HG03135 (cell line): Measurements from ENCODE around the gene D2HGDH.
"Not testable (repeated sequence)": the region's sequence is repeated elsewhere in the genome, so short reads cannot be mapped to it uniquely, and the experiment has no call there.

ENCODE experiments used
- ATAC-seq: cut with Tn5 transposase; IDR thresholded peaks from one replicate; pipeline ENCODE4 v1.9.1; 2021; ENCODE audit warnings: mild to moderate bottlenecking, moderate library complexity; ENCODE audit not compliant: unreplicated experiment

D2HGDH gene

GRCh38 chr2:241748468-241749256 is 14.2 kb downstream of the D2HGDH start:
- no peak for ATAC-seq

GRCh38 chr2:241750076-241750840 is 15.8 kb downstream of the D2HGDH start:
- ATAC-seq, result no peak

GRCh38 chr2:241751152-241751551 is 16.7 kb downstream of the D2HGDH start:
- no peak for ATAC-seq

- no peak for ATAC-seq
Observed at GRCh38 chr2:241751776-241752175, 17.3 kb downstream of the D2HGDH start.

DNA sequence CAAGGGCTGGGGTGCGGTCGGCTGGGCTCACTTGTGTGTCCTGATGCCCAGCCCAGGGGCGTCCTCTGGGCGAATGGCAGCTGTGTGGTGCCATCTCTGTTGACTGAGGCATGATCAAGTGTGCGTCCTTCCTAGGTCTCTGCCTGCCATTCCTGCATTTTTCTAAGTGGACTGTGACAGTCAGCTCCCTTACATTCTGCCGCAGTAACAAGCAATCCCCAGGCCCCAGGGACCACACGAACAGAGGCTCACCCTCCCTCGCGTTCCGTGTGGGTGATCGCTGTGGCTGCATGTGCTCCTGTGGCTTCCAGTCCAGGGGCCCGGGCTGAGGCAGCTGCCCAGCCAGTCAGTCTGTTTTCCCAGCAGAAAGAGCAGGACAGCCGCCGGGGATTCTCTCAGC is 17.8 kb downstream of the D2HGDH start:
- ATAC-seq, result no peak

GRCh38 chr2:241752689-241753276 is 18.4 kb downstream of the D2HGDH start:
- no peak for ATAC-seq

DNA sequence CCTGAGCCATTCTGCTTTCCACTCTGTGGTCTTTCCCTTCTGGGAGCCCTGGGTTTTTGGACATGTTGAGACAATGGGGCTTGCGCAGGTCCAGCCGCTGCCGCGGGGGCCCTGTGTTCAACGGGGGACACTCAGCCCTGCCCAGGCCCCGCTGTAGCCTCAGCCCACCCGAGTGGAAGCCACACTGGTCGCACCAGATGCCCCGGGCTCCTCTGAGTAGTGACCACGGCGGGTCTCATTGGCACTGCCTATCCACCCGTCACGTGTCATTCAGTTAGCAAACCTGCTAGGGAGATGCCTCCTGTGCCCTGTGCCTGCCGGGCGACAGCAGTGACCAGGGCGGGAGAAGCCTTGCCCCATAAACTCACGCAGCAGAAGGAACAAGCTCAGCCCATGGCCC is 19.1 kb downstream of the D2HGDH start:
- no peak for ATAC-seq

- ATAC-seq, result no peak
Observed at GRCh38 chr2:241754042-241754441, 19.6 kb downstream of the D2HGDH start.

DNA sequence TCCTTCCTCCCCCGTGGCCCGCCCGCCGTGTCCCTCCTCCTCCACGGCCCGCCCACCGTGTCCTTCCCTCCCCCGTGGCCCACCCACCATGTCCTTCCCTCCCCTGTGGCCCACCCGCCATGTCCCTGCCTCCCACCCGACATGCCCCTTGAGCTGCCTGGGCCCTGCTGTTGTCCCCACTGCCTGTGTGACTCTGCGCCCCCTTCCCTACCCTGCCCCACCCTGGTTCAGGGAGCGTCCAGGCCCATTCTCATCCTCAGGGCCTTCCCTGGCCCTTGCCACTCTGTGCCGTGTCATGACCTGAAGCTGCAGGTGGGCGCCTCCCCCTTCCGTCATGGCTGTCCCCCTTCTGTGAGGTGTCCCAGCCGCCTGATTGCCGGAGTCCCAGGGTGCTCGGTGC is 20.7 kb downstream of the D2HGDH start:
- ATAC-seq, result no peak

DNA sequence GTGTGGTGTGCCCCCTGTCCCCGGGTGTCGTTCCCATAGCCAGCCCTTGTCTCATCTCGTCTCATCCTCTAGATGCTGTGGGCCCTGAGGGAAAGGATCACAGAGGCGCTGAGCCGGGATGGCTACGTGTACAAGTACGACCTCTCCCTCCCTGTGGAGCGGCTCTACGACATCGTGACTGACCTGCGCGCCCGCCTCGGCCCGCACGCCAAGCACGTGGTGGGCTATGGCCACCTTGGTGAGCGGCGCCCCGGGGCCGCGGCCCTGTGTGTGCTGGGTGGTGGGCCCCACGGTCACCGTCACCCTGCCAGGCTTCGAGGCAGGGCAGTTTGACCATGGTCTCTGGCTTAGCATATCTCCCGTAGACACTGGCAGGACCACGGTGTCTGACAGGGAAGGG is 21.3 kb downstream of the D2HGDH start:
- no peak for ATAC-seq

DNA sequence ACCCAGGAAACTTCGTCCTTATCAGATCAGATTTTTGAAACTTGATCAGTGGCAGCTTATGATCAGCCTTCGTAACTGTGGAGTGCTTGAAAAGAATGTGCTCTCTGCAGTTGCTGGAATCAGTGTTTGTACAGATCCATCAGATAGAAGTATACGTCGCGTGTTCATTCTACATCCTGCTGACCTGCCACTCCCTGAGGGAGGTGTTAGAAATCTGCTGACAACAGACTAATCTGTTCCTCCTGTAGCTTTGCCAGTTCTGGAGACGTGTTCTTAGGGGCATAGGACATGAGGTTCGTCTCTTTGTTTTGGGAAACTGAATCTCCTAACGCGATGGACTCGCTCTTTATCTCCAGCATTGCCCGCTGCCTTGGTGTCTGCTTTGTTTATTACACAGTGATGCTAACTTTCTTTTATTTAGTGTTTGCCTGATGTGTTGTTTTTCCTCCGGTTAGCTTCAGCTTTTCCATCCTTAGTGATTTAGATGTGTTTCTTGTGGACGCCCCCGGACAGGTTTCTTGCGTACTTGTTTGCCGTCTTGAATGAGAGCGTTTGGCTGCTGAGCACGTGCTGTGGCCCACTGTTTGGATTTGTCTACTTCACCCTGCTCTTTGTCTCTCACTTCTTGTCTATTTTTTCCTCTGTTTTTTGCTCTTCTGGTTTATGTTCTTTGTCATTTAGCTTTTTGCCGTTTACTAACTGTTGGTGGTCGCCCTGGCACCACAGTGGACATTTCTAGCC is 24.8 kb downstream of the D2HGDH start:
- ATAC-seq, result no peak

DNA sequence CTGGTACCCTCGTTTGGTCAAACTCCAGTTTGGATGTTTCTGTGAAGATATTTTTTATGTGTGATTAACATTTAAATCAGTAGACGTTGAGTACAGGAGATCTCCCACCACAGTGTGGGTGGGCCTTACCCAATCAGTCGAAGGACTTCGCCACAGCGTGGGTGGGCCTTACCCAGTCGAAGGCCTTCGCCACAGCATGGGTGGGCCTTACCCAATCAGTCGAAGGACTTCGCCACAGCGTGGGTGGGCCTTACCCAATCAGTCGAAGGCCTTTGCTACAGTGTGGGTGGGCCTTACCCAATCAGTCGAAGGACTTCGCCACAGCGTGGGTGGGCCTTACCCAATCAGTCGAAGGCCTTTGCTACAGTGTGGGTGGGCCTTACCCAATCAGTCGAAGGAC is 25.5 kb downstream of the D2HGDH start:
- not testable (repeated sequence) for ATAC-seq

GRCh38 chr2:241760301-241760771 is 25.9 kb downstream of the D2HGDH start:
- ATAC-seq, result no peak

DNA sequence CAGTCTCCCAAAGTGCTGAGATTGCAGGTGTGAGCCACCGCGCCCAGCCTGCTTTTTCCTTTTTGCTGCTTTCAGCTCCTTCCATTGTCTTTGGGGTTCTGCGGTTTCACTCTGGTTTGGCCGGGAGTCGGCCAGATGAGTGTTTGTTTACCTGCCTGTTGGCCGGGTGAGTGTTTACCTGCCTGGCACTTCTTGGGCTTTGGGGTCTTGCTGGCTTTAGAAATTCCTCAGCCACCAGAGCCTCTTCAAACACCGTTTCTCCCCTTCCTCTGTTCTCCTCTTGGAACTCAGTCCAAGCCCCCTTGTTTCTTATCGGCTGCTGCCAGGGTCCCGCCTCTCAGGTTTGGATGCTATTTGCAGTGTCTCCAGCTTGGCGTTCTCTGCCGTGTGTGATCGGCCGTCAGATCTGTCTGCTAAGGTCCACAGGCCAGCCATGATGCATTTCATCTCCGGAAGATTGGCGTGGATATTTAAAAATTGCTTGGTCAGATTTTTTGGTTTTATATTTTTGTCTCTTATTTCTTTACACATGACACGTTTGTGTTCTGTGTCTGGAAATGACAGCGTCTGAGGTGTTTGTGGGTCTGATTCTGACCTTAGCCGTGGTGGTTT is 28.0 kb downstream of the D2HGDH start:
- no peak for ATAC-seq

- no peak for ATAC-seq
Observed at GRCh38 chr2:241762933-241763369, 28.5 kb downstream of the D2HGDH start.

DNA sequence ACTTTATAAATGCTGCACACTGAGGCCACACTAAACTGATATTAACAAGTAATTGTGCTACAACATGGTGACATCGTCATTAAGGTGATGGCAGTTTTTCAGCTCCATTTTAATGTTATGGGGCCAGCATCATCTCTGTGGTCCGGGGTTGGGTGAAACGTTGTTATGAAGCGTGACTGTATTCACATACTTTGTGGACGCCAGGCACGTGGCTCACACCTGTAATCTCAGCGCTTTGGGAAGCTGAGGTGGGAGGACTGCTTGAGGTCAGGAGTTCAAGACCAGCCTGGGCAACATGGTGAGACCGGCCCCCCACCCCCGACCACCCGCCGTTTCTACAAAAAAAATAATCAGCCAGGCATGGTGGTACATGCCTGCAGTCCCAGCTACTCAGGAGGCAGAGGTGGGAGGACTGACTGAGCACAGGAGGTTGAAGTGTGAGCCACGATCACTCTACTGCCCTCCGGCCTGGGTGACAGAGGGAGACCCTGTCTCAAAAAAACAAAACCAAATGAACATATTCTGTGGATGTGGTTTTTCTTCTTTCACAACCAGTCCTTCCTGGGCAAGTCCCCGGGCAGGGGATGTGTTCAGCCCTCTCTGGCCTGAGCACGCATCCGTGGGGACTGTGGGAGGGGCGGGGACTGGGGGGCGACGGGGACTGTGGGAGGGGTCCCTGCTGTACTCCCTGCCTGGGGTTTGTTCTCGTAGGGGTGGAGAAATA is 29.3 kb downstream of the D2HGDH start:
- ATAC-seq, result no peak

GRCh38 chr2:241764275-241765241 is 30.1 kb downstream of the D2HGDH start:
- no peak for ATAC-seq

- ATAC-seq, result no peak
Observed at GRCh38 chr2:241767464-241768250, 33.2 kb downstream of the D2HGDH start.
